Lower leg skin (tissue), 4 donors: ENCODE results near the gene SPCS2. TPM values are rescaled to one million over a fixed set of nuclear protein-coding genes. Genes with fewer than 3 reads are reported as not detected.

ENCODE experiments used
- DNase-seq, 2 donors: peaks; one replicate each; pipeline ENCODE4 v3.0.0-alpha.2; 2019; ENCODE audit warnings: low spot score in 2 of 2
- H3K4me3 ChIP-seq: fragments of 200-600 bp; sonication (generic); 2 replicates; pipeline ENCODE4 v1.5.1; 2017; ENCODE audit warnings: mild to moderate bottlenecking, low read depth; ENCODE audit not compliant: poor library complexity, severe bottlenecking
- POLR2A ChIP-seq, 2 donors: fragments of 450-650 bp; IDR thresholded peaks; one replicate each; pipeline ENCODE4 v1.6.1; 2016 to 2017; ENCODE audit warnings: antibody characterized with exemption in 2 of 2, mild to moderate bottlenecking in 1 of 2, moderate library complexity in 1 of 2
- WGBS, 2 donors: methylation state at CpG; one replicate each; pipeline ENCODE4 v1.1.5; 2018; 5-methylcytosine and 5-hydroxymethylcytosine counted together
- intact Hi-C: fragments of 100-400 bp; cut with DNase I; formaldehyde crosslinking; loops from one replicate; pipeline ENCODE4 v1.15.0; 2023; ENCODE audit warnings: low total_unique reads
- total RNA-seq, 4 donors: library from RNA; depleted of rRNA; stranded (reverse); fragments of >200 nt; gene quantifications; one replicate each; pipeline ENCODE4 v1.1.0, GENCODE V29; 2016
- TF ChIP-seq, protein P1 (sequence below), 3 donors: fragments of 450-650 bp; IDR thresholded peaks; one replicate each; pipeline ENCODE4 v1.5.1; 2016; ENCODE audit warnings: antibody characterized with exemption in 3 of 3, mild to moderate bottlenecking in 3 of 3, moderate library complexity in 2 of 3

The SPCS2 gene
- total RNA-seq, 4 donors from 2014 or later: 19.2 to 117 (median 23.9) TPM

DNA sequence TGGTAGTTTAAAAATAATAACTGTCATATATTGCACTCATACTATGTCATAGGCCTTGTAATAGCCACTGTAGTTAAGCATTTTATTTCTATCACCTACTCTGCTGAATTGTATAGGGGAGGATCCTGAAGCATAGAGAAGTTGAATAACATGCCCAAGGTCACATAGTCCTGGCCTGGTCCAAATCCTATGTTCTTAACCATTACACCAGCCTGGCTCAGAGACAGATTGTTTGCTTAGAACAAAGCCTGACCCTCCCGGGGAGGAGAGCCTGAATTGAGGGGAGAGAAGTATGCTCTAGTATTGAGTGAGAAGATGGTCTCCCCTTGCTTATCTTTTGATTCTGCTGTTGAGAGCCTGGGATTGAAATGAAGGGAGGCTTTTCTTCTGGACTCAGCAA is 41.9 kb downstream of the SPCS2 start:
- intact Hi-C loops: no loop called here
- no peak for TF ChIP-seq POLR2A (IDR thresholded peaks at IDR 0.05)
- TF ChIP-seq, protein P1, sequence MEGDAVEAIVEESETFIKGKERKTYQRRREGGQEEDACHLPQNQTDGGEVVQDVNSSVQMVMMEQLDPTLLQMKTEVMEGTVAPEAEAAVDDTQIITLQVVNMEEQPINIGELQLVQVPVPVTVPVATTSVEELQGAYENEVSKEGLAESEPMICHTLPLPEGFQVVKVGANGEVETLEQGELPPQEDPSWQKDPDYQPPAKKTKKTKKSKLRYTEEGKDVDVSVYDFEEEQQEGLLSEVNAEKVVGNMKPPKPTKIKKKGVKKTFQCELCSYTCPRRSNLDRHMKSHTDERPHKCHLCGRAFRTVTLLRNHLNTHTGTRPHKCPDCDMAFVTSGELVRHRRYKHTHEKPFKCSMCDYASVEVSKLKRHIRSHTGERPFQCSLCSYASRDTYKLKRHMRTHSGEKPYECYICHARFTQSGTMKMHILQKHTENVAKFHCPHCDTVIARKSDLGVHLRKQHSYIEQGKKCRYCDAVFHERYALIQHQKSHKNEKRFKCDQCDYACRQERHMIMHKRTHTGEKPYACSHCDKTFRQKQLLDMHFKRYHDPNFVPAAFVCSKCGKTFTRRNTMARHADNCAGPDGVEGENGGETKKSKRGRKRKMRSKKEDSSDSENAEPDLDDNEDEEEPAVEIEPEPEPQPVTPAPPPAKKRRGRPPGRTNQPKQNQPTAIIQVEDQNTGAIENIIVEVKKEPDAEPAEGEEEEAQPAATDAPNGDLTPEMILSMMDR (IDR thresholded peaks at IDR 0.05): no peak
- H3K4me3 ChIP-seq: no peak overlapping the region
- WGBS, 2 donors: 63 to 88% methylated on average over 1 of the region's 1 CpG
- DNase-seq: no peak

DNA sequence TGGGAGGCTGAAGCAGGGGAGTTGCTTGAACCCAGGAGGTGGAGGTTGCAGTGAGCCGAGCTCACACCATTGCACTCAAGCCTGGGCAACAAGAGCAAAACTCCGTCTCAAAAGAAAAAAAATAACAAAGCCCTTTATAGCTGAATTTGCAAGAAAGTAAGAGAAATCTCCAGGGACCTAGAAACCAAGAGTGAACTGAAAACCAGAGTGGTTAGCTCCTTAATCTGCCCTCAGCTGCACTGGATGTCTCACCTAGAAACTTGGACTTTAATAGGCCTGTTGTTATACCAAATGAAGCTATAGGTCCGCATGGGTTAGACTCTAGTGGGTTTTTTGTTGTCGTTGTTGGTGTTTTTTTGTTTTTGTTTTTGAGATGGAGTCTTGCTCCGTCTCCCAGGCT is 43.8 kb downstream of the SPCS2 start:
- H3K4me3 ChIP-seq: no peak overlapping the region
- 96% methylated on average over 5 of the region's 5 CpGs for WGBS, 2 donors
- TF ChIP-seq POLR2A (IDR thresholded peaks at IDR 0.05): no peak
- TF ChIP-seq, protein P1 (IDR thresholded peaks at IDR 0.05): no peak

DNA sequence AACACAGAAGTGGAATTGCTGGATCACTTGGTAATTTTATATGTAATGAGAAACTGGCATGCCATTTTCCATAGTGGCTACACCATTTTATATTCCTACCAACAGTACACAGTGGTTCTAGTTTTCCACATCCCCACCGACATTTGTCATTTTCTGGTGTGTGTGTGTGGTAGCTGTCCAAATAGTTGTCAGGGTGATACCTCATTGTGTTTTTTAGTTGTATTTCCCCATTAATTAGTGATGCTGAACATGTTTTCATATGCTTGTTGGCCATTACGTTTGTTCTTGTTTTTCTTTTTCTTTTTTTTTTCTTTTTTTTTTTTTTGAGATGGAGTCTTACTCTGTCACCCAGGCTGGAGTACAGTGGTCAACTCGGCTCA is 51.9 kb downstream of the SPCS2 start:
- intact Hi-C loops: no loop called here
- WGBS, 2 donors: 85 to 93% methylated on average over 3 of the region's 3 CpGs
- TF ChIP-seq POLR2A (IDR thresholded peaks at IDR 0.05): no peak
- TF ChIP-seq, protein P1 (IDR thresholded peaks at IDR 0.05): no peak
- H3K4me3 ChIP-seq: no peak overlapping the region
- no peak for DNase-seq

More for the DNA sequence above, 43.8 kb downstream of the SPCS2 start:
- no peak for DNase-seq
- intact Hi-C loops: no loop called here

DNA sequence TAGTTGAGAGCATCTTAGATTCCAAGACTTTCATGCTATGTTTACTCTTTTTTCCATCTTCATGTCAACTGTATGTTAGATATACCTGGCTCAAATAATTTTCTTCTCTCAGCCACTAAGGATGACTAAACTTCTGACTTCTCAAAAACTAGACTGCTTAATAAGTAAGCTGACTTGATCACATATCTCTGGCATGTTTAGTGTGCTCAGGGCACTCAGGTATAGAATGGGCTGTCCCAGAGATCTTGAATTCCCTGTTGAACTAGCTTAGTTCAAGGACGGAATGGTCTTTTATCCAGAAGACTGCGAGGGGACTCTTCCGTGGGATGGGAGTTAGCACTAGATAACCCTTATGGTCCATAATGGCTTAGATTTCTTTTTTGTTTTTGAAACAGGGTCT is 52.6 kb downstream of the SPCS2 start:
- no peak overlapping the region for H3K4me3 ChIP-seq
- intact Hi-C loops: no loop called here
- 77 to 80% methylated on average over 3 of the region's 3 CpGs for WGBS, 2 donors
- no peak for TF ChIP-seq POLR2A (IDR thresholded peaks at IDR 0.05)
- DNase-seq: no peak

DNA sequence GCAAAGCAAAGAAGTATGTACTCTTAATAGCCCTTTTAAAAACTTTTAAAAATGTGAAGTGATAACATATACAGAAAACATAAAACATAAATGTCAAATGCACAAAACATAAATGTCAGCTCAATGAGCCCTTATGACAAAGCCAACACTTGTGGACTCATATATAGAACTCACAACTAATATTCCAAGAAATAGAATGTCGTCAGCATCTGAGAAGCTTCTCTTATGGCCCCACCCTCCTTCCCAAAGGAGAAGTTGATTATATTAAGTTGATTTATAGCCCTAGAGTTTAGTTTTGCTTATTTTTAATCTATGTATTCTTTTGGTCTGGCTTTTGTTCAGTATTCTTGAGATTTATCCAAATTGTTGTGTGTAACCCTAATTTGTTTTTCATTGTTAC is 53.5 kb downstream of the SPCS2 start:
- intact Hi-C loops: no loop called here
- TF ChIP-seq, protein P1 (IDR thresholded peaks at IDR 0.05): no peak
- TF ChIP-seq POLR2A (IDR thresholded peaks at IDR 0.05): no peak
- no peak overlapping the region for H3K4me3 ChIP-seq
- WGBS, 2 donors: 82 to 91% methylated on average over 1 of the region's 1 CpG
- DNase-seq: no peak

DNA sequence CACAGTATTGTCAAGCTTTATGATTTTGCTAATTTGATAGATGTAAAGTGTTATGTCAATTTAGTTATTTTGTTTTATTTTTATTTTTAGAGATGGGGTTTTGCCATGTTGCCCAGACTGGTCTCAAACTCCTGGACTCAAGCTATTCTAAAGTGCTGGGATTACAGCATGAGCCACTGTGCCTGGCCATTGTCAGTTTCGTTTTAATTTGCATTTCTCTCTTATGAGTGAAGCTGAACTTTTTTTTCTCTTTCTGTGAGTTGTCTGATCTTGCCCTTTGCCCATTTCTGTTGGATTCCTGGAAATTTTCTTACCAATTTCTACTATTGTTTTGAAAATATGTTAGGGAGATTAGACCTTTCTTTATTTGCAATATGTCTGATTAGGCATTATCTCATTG is 55.1 kb downstream of the SPCS2 start:
- intact Hi-C loops: no loop called here
- H3K4me3 ChIP-seq: no peak overlapping the region
- 67 to 76% methylated on average over 1 of the region's 1 CpG for WGBS, 2 donors
- no peak for DNase-seq
- TF ChIP-seq POLR2A (IDR thresholded peaks at IDR 0.05): no peak
- TF ChIP-seq, protein P1 (IDR thresholded peaks at IDR 0.05): no peak
